Kidney (tissue), 14 donors: ENCODE data around the gene C10orf90. TPM values are rescaled to one million over a fixed set of nuclear protein-coding genes. Genes with fewer than 3 reads are reported as not detected.

ENCODE experiments used
- DNase-seq, 5 donors: peaks; one replicate each; pipeline ENCODE4 v3.0.0-alpha.2; 2013 to 2020
- FAIRE-seq: peaks from 2 replicates; lab custom pipeline; 2012; peaks lifted over from hg19 to GRCh38; lab: Jason Lieb, UNC
- H3K27ac ChIP-seq, 2 donors: one replicate each; pipeline ENCODE4 v1.7.0; 2013; ENCODE audit warnings: low read depth in 2 of 2, low read length in 2 of 2, inconsistent platforms in 1 of 2
- H3K27me3 ChIP-seq: one replicate; pipeline ENCODE4 v1.7.1; 2013; ENCODE audit warnings: low read length, inconsistent platforms; ENCODE audit not compliant: control insufficient read depth, insufficient read depth
- H3K36me3 ChIP-seq, 3 donors: one replicate each; pipeline versions ENCODE4 v1.7.0 to v1.7.1; 2013; ENCODE audit warnings: low read length in 3 of 3, control low read depth in 1 of 3, inconsistent platforms in 1 of 3; ENCODE audit not compliant: insufficient read depth in 3 of 3, control insufficient read depth in 2 of 3
- H3K4me1 ChIP-seq, 3 donors: one replicate each; pipeline versions ENCODE4 v1.7.0 to v1.7.1; 2013; ENCODE audit warnings: low read length in 3 of 3, inconsistent platforms in 1 of 3, low read depth in 1 of 3; ENCODE audit not compliant: control insufficient read depth in 2 of 3, insufficient read depth in 2 of 3
- H3K4me3 ChIP-seq, 3 donors: one replicate each; pipeline versions ENCODE4 v1.7.0 to v1.8.1; 2013; ENCODE audit warnings: low read length in 3 of 3, control low read depth in 1 of 3, inconsistent platforms in 1 of 3
- H3K9ac ChIP-seq, 3 donors: one replicate each; pipeline versions ENCODE4 v1.7.0 to v1.7.1; 2013; ENCODE audit warnings: low read length in 3 of 3, control low read depth in 1 of 3, inconsistent platforms in 1 of 3
- H3K9me3 ChIP-seq, 3 donors: one replicate each; pipeline versions ENCODE4 v1.7.0 to v1.7.1; 2013; ENCODE audit warnings: low read length in 3 of 3, control low read depth in 1 of 3, inconsistent platforms in 1 of 3; ENCODE audit not compliant: control insufficient read depth in 2 of 3, insufficient read depth in 1 of 3
- CTCF ChIP-seq: IDR thresholded peaks from 3 replicates; pipeline ENCODE4 v1.5.1; 2012; ENCODE audit warnings: mild to moderate bottlenecking, moderate library complexity, borderline replicate concordance; ENCODE audit not compliant: insufficient read depth; ENCODE audit errors: extremely low read depth
- intact Hi-C: fragments of 100-400 bp; cut with DNase I; formaldehyde crosslinking; loops from one replicate; pipeline ENCODE4 v1.11.1; 2022
- polyA plus RNA-seq: library from polyadenylated mRNA; stranded (reverse); fragments of 350-450 nt; fragmentation: Illumina TruSeq; extraction: RNeasy Lipid Tissue Mini Kit (QIAGEN cat#74804); gene quantifications from one replicate; pipeline ENCODE4 v1.2.3, GENCODE V29; 2014; ENCODE audit warnings: low read depth, low replicate concordance; ENCODE audit not compliant: insufficient read depth
- total RNA-seq: library from RNA; stranded (reverse); fragmentation: NEBNext Ultra II Directional; extraction: Animal tissue kit (Norgen Biotek cat#: 25700); gene quantifications from one replicate; pipeline ENCODE4 v1.2.1, GENCODE V29; 2021
- donor health status: control.
- donor health status: control.
- donor health status: control.
- donor health status: control.
- donor health status: control.
- donor health status: DM: yes; HTN: yes; CAD: no.
- donor health status: Normal renal cell carcinoma (clear cell type).

Gene C10orf90
- total and polyA plus RNA-seq, 2 donors from 2014 or later, result 0.30 TPM; not detected in 1

- no peak overlapping the region for H3K4me3 ChIP-seq
- no peak overlapping the region for H3K9ac ChIP-seq
- FAIRE-seq (no peak), DNase-seq (no peak)
- peaks cover 0 to 2% (median 0%) of the 10 kb centered on the region in 3 donors for H3K4me1 ChIP-seq
- no peak for TF ChIP-seq CTCF
- peaks cover 0 to 12% (median 4%) of the 10 kb centered on the region in 3 donors for H3K9me3 ChIP-seq
- H3K36me3 ChIP-seq, result no peaks in the 10 kb centered on the region
- H3K27me3 ChIP-seq, result no peaks in the 10 kb centered on the region
- H3K27ac ChIP-seq, result no peak overlapping the region
- intact Hi-C loops, result no loop called here
Observed at GRCh38 chr10:126425032-126425431, 245.5 kb downstream of the C10orf90 start.

GRCh38 chr10:126423732-126424491 lies 246.6 kb downstream of the C10orf90 start:
- DNase-seq (no peak), FAIRE-seq (no peak)
- Histone ChIP-seq H3K4me3 (no peak overlapping the region), H3K4me1 (peaks cover 0 to 2% (median 0%) of the 10 kb centered on the region in 3 donors), H3K27ac (no peak overlapping the region), H3K27me3 (no peaks in the 10 kb centered on the region), H3K36me3 (no peaks in the 10 kb centered on the region), H3K9me3 (peaks cover 0 to 12% (median 4%) of the 10 kb centered on the region in 3 donors), H3K9ac (no peak overlapping the region)
- intact Hi-C loops, result no loop called here
- no peak for TF ChIP-seq CTCF

- peaks cover 0 to 12% (median 4%) of the 10 kb centered on the region in 3 donors for H3K9me3 ChIP-seq
- intact Hi-C loops, result no loop called here
- DNase-seq, result no peak
- TF ChIP-seq CTCF, result no peak
- H3K27me3 ChIP-seq, result no peaks in the 10 kb centered on the region
- H3K9ac ChIP-seq, result no peak overlapping the region
- H3K36me3 ChIP-seq, result no peaks in the 10 kb centered on the region
- no peak overlapping the region for H3K4me3 ChIP-seq
- FAIRE-seq, result no peak
- peaks cover 0 to 2% (median 0%) of the 10 kb centered on the region in 3 donors for H3K4me1 ChIP-seq
- H3K27ac ChIP-seq, result no peak overlapping the region
Observed at GRCh38 chr10:126422567-126422966, 247.9 kb downstream of the C10orf90 start.
